Karpas-422 (cell line): ENCODE results near the gene CDC73. TPM values are rescaled to one million over a fixed set of nuclear protein-coding genes. Genes with fewer than 3 reads are reported as not detected.
A peak's percentile ranks its signal among the peaks of the same experiment; 100 is the strongest.
"Not testable (repeated sequence)": the region's sequence is repeated elsewhere in the genome, so short reads cannot be mapped to it uniquely, and the experiment has no call there.

Source experiments
- DNase-seq: peaks from one replicate; pipeline ENCODE4 v3.0.0-alpha.2; 2015
- H2AFZ ChIP-seq: fragments of 200-600 bp; sonication (generic); 2 replicates; pipeline ENCODE4 v1.6.1; 2014; ENCODE audit warnings: antibody characterized with exemption, low read length, mixed read lengths
- H3K27ac ChIP-seq: fragments of 200-600 bp; sonication (generic); 2 replicates; pipeline ENCODE4 v1.5.1; 2014; ENCODE audit warnings: mild to moderate bottlenecking, low read length, moderate library complexity
- H3K27me3 ChIP-seq: fragments of 200-600 bp; sonication (generic); 2 replicates; pipeline ENCODE4 v1.6.1; 2014; ENCODE audit warnings: low read length, mixed read lengths
- H3K36me3 ChIP-seq: fragments of 200-600 bp; sonication (generic); 2 replicates; pipeline ENCODE4 v1.6.1; 2014; ENCODE audit warnings: low read length, mixed read lengths; ENCODE audit not compliant: insufficient read depth
- H3K4me1 ChIP-seq: fragments of 200-600 bp; sonication (generic); 2 replicates; pipeline ENCODE4 v1.6.1; 2014; ENCODE audit warnings: mild to moderate bottlenecking, low read length, mixed read lengths
- H3K4me2 ChIP-seq: fragments of 200-600 bp; sonication (generic); 2 replicates; pipeline ENCODE4 v1.6.1; 2014; ENCODE audit warnings: low read length, low read depth, mild to moderate bottlenecking; ENCODE audit not compliant: poor library complexity, severe bottlenecking
- H3K4me3 ChIP-seq: fragments of 200-600 bp; sonication (generic); 2 replicates; pipeline ENCODE4 v1.5.1; 2014; ENCODE audit warnings: mild to moderate bottlenecking, antibody characterized with exemption, low read length, mixed read lengths
- H3K79me2 ChIP-seq: fragments of 200-600 bp; sonication (generic); 2 replicates; pipeline ENCODE4 v1.6.1; 2014; ENCODE audit warnings: mild to moderate bottlenecking, low read length, mixed read lengths
- H3K9ac ChIP-seq: fragments of 200-600 bp; sonication (generic); 2 replicates; pipeline ENCODE4 v1.6.0; 2014; ENCODE audit warnings: low read length
- H3K9me2 ChIP-seq: fragments of 200-600 bp; sonication (generic), shearing (Covaris generic); replicated peaks from 2 replicates; pipeline ENCODE4 v1.6.0; 2014; ENCODE audit warnings: mild to moderate bottlenecking, low read length, moderate library complexity; ENCODE audit not compliant: insufficient read depth
- H3K9me3 ChIP-seq: fragments of 300-700, 200-600 bp; sonication (generic); 2 replicates; pipeline ENCODE4 v1.6.1; 2014; ENCODE audit warnings: low read length, mixed read lengths
- H4K20me1 ChIP-seq: fragments of 200-600 bp; sonication (generic); 2 replicates; pipeline ENCODE4 v1.6.1; 2014; ENCODE audit warnings: mild to moderate bottlenecking, antibody characterized with exemption, low read length, low read depth; ENCODE audit not compliant: insufficient read depth
- total RNA-seq: library from RNA; depleted of rRNA; stranded (reverse); fragments of >200 nt; shearing (Covaris generic); gene quantifications from 2 replicates; pipeline ENCODE4 v1.2.3, GENCODE V29; 2014; ENCODE audit warnings: low replicate concordance

CDC73 gene
- total RNA-seq, 1 experiment from 2014 or later: 37.9 TPM

GRCh38 chr1:193266794-193267193, 145.0 kb downstream of the CDC73 start:
- H3K9ac ChIP-seq, DNase-seq, H3K27me3 ChIP-seq, H3K4me1 ChIP-seq, H2AFZ ChIP-seq, H3K4me3 ChIP-seq, H3K79me2 ChIP-seq, H3K27ac ChIP-seq, H3K4me2 ChIP-seq, H3K9me2 ChIP-seq, H3K9me3 ChIP-seq, H4K20me1 ChIP-seq: not testable (repeated sequence)
- H3K36me3 ChIP-seq: peaks cover 30% of the 10 kb centered on the region; the same call in 1 of the 2 replicates

DNA sequence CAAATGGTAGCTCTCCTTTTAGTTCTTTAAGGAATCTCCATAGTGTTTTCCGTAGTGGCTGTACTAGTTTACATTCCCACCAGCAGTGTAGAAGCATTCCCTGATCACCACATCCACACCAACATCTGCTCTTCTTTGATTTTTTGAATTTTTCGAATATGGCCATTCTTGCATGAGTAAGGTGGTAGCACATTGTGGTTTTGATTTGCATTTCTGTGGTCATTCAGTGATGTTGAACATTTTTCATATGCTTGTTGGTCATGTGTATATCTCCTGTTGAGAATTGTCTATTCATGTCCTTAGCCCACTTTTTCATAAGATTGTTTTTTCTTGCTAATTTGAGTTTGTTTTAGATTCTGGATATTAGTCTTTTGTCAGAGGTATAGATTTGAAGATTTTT, 149.2 kb downstream of the CDC73 start:
- H3K79me2 ChIP-seq: 0 out of 2 replicates have a peak, but pooled peaks cover 4% of the 10 kb centered on the region
- H3K27me3 ChIP-seq: no peaks in the 10 kb centered on the region
- no peaks in the 10 kb centered on the region for H4K20me1 ChIP-seq
- H3K4me2 ChIP-seq: no peak overlapping the region
- no peak overlapping the region for H3K9ac ChIP-seq
- H3K36me3 ChIP-seq: peaks cover 16% of the 10 kb centered on the region; the same call in 1 of the 2 replicates
- no peak overlapping the region for H3K4me3 ChIP-seq
- no peak overlapping the region for H3K27ac ChIP-seq
- no peak overlapping the region for H2AFZ ChIP-seq
- peaks cover 6% of the 10 kb centered on the region for H3K4me1 ChIP-seq
- no peak for DNase-seq
- H3K9me3 ChIP-seq: no peaks in the 10 kb centered on the region
- H3K9me2 ChIP-seq: no peaks in the 10 kb centered on the region

GRCh38 chr1:193275773-193276172, 153.9 kb downstream of the CDC73 start:
- Histone ChIP-seq H3K36me3 (no peaks in the 10 kb centered on the region), H3K4me1 (peaks cover 4% of the 10 kb centered on the region), H2AFZ (no peak overlapping the region), H3K4me2 (no peak overlapping the region), H3K4me3 (no peak overlapping the region), H3K27me3 (no peaks in the 10 kb centered on the region), H3K27ac (no peak overlapping the region), H3K9ac (no peak overlapping the region), H3K9me2 (no peaks in the 10 kb centered on the region), H4K20me1 (no peaks in the 10 kb centered on the region), H3K79me2 (no peaks in the 10 kb centered on the region), H3K9me3 (no peaks in the 10 kb centered on the region)
- peak; percentile 45 for DNase-seq

- Histone ChIP-seq H4K20me1 (no peaks in the 10 kb centered on the region), H3K9me2 (no peaks in the 10 kb centered on the region), H3K27me3 (no peaks in the 10 kb centered on the region), H3K4me3 (no peak overlapping the region), H3K9me3 (no peaks in the 10 kb centered on the region), H3K36me3 (no peaks in the 10 kb centered on the region), H3K9ac (no peak overlapping the region), H3K27ac (no peak overlapping the region), H3K4me1 (no peaks in the 10 kb centered on the region), H3K79me2 (no peaks in the 10 kb centered on the region), H2AFZ (no peak overlapping the region), H3K4me2 (no peak overlapping the region)
- DNase-seq: no peak
Observed at GRCh38 chr1:193278968-193279367, 157.1 kb downstream of the CDC73 start.

GRCh38 chr1:193281894-193282293, 160.1 kb downstream of the CDC73 start:
- Histone ChIP-seq H3K4me2 (no peak overlapping the region), H3K27me3 (no peaks in the 10 kb centered on the region), H3K9me3 (no peaks in the 10 kb centered on the region), H2AFZ (no peak overlapping the region), H4K20me1 (no peaks in the 10 kb centered on the region), H3K27ac (no peak overlapping the region), H3K9me2 (no peaks in the 10 kb centered on the region), H3K4me1 (no peaks in the 10 kb centered on the region), H3K9ac (no peak overlapping the region), H3K4me3 (no peak overlapping the region), H3K79me2 (no peaks in the 10 kb centered on the region), H3K36me3 (no peaks in the 10 kb centered on the region)
- no peak for DNase-seq

- H3K27me3 ChIP-seq: no peaks in the 10 kb centered on the region
- H3K9me3 ChIP-seq: no peaks in the 10 kb centered on the region
- no peak overlapping the region for H2AFZ ChIP-seq
- H3K9me2 ChIP-seq: no peaks in the 10 kb centered on the region
- H3K9ac ChIP-seq: no peak overlapping the region
- H3K4me2 ChIP-seq: no peak overlapping the region
- DNase-seq: no peak
- H3K79me2 ChIP-seq: no peaks in the 10 kb centered on the region
- H3K4me1 ChIP-seq: no peaks in the 10 kb centered on the region
- no peak overlapping the region for H3K27ac ChIP-seq
- H4K20me1 ChIP-seq: no peaks in the 10 kb centered on the region
- no peaks in the 10 kb centered on the region for H3K36me3 ChIP-seq
- H3K4me3 ChIP-seq: no peak overlapping the region
Observed at GRCh38 chr1:193283016-193283415, 161.2 kb downstream of the CDC73 start.

DNA sequence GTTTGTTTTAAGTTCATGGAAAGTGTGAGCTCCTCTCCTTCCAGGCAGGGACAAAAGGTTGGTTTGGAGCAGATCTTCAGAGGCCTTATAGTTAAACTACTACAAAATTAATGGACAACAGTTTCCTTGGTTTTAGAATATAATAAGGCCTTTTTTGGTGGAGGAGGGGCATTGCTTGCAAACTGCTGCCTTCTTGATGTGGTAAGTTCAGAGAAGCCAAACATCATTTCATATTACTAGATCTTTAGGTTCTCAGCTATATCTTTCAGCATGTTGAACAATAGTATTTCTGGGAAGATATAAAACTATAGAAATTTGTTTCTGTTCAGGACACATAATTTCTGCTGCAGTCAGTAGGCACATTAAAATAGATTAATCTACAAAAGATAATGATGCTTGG, 162.4 kb downstream of the CDC73 start:
- no peak overlapping the region for H3K4me3 ChIP-seq
- no peak for DNase-seq

GRCh38 chr1:193285641-193286040, 163.8 kb downstream of the CDC73 start:
- Histone ChIP-seq H3K9me2 (no peaks in the 10 kb centered on the region), H3K27me3 (no peaks in the 10 kb centered on the region), H3K9ac (no peak overlapping the region), H3K36me3 (no peaks in the 10 kb centered on the region), H3K79me2 (no peaks in the 10 kb centered on the region), H3K4me2 (no peak overlapping the region), H4K20me1 (no peaks in the 10 kb centered on the region), H2AFZ (no peak overlapping the region), H3K4me1 (no peaks in the 10 kb centered on the region), H3K4me3 (no peak overlapping the region), H3K9me3 (no peaks in the 10 kb centered on the region), H3K27ac (no peak overlapping the region)
- no peak for DNase-seq

More for the DNA sequence above, 162.4 kb downstream of the CDC73 start:
- Histone ChIP-seq H4K20me1 (no peaks in the 10 kb centered on the region), H3K9me2 (no peaks in the 10 kb centered on the region), H3K79me2 (no peaks in the 10 kb centered on the region), H3K4me1 (no peaks in the 10 kb centered on the region), H3K9me3 (no peaks in the 10 kb centered on the region), H2AFZ (no peak overlapping the region), H3K36me3 (no peaks in the 10 kb centered on the region), H3K27me3 (no peaks in the 10 kb centered on the region), H3K4me2 (no peak overlapping the region), H3K27ac (no peak overlapping the region), H3K9ac (no peak overlapping the region)

- not testable (repeated sequence) for H3K79me2 ChIP-seq, H3K9me3 ChIP-seq, DNase-seq, H3K27ac ChIP-seq, H3K9ac ChIP-seq, H3K4me2 ChIP-seq, H3K4me3 ChIP-seq, H3K9me2 ChIP-seq, H2AFZ ChIP-seq, H3K27me3 ChIP-seq, H3K36me3 ChIP-seq, H4K20me1 ChIP-seq, H3K4me1 ChIP-seq
Observed at GRCh38 chr1:193288548-193289080, 166.8 kb downstream of the CDC73 start.
